Smooth muscle cell (in vitro differentiated cells): ENCODE measurements around the gene DCHS1. TPM values are rescaled to one million over a fixed set of nuclear protein-coding genes. Genes with fewer than 3 reads are reported as not detected.

Experiments
- DNase-seq: peaks from one replicate; lab custom pipeline; 2025; ENCODE audit not compliant: unreplicated experiment; lab: John Stamatoyannopoulos, UW
- H2AFZ ChIP-seq: fragments of 200-600 bp; sonication (generic); 2 replicates; pipeline ENCODE4 v1.6.0; 2016; ENCODE audit warnings: antibody characterized with exemption, low read depth, mild to moderate bottlenecking
- H3F3A ChIP-seq: fragments of 200-600 bp; sonication (generic); 2 replicates; pipeline ENCODE4 v1.6.0; 2017; ENCODE audit warnings: antibody characterized with exemption, low read depth
- H3K27ac ChIP-seq: fragments of 200-600 bp; sonication (generic); 2 replicates; pipeline ENCODE4 v1.5.1; 2016; ENCODE audit warnings: low read depth, mild to moderate bottlenecking
- H3K27me3 ChIP-seq: fragments of 200-600 bp; sonication (generic); 2 replicates; pipeline ENCODE4 v1.6.1; 2016; ENCODE audit warnings: low read depth, mild to moderate bottlenecking
- H3K36me3 ChIP-seq: fragments of 200-600 bp; sonication (generic); 2 replicates; pipeline ENCODE4 v1.5.1; 2016; ENCODE audit warnings: low read depth
- H3K4me1 ChIP-seq: fragments of 200-600 bp; sonication (generic); 2 replicates; pipeline ENCODE4 v1.5.1; 2016; ENCODE audit warnings: low read depth
- H3K4me2 ChIP-seq: fragments of 200-600 bp; sonication (generic); 2 replicates; pipeline ENCODE4 v1.6.0; 2016; ENCODE audit warnings: mild to moderate bottlenecking
- H3K4me3 ChIP-seq: fragments of 200-600 bp; sonication (generic); 2 replicates; pipeline ENCODE4 v1.5.1; 2016; ENCODE audit warnings: mild to moderate bottlenecking
- H3K79me2 ChIP-seq: fragments of 200-600 bp; sonication (generic); 2 replicates; pipeline ENCODE4 v1.6.0; 2016; ENCODE audit warnings: low read depth, mild to moderate bottlenecking
- H3K9ac ChIP-seq: fragments of 200-600 bp; sonication (generic); 2 replicates; pipeline ENCODE4 v1.6.0; 2016; ENCODE audit warnings: low read depth
- H3K9me3 ChIP-seq: fragments of 200-600 bp; sonication (generic); replicated peaks from 2 replicates; pipeline ENCODE4 v1.5.1; 2016; ENCODE audit warnings: low read depth
- H4K20me1 ChIP-seq: fragments of 200-600 bp; sonication (generic); 2 replicates; pipeline ENCODE4 v1.6.0; 2016; ENCODE audit warnings: low read depth
- WGBS: methylation state at CpG from one replicate; pipeline ENCODE4 v1.1.7; 2016; ENCODE audit warnings: low lambda C conversion rate; 5-methylcytosine and 5-hydroxymethylcytosine counted together
- polyA plus RNA-seq: library from polyadenylated mRNA; unstranded; fragments of >200 nt; fragmentation: Nextera tagmentation; extraction: Ambion mirVana; gene quantifications from 2 replicates; pipeline ENCODE4 v1.2.1, GENCODE V29; 2016
- total RNA-seq: library from RNA; depleted of rRNA; stranded (reverse); fragments of >200 nt; gene quantifications from 2 replicates; pipeline ENCODE4 v1.2.3, GENCODE V29; 2014
- TF ChIP-seq, protein P1 (sequence below): fragments of 200-600 bp; sonication (generic); IDR thresholded peaks from 2 replicates; pipeline ENCODE4 v1.5.1; 2017; ENCODE audit warnings: borderline replicate concordance, mild to moderate bottlenecking, antibody characterized with exemption; ENCODE audit not compliant: insufficient read depth, poor library complexity, severe bottlenecking

The DCHS1 gene
- total and polyA plus RNA-seq, 2 experiments from 2014 or later = 24.5 to 34.2 TPM

GRCh38 chr11:6596239-6596877, 59.3 kb downstream of the DCHS1 start:
- no peak for DNase-seq
- H3K9ac ChIP-seq = no peak overlapping the region
- peaks cover 6% of the 10 kb centered on the region for H4K20me1 ChIP-seq
- H3K27ac ChIP-seq = no peak overlapping the region
- peaks cover 23% of the 10 kb centered on the region for H3K79me2 ChIP-seq
- H3K9me3 ChIP-seq = no peaks in the 10 kb centered on the region
- no peak overlapping the region for H3K4me3 ChIP-seq
- no peak overlapping the region for H3K4me2 ChIP-seq
- H3K4me1 ChIP-seq = no peaks in the 10 kb centered on the region
- H3K36me3 ChIP-seq = peaks cover 5% of the 10 kb centered on the region
- no peaks in the 10 kb centered on the region for H3K27me3 ChIP-seq
- no peak overlapping the region for H2AFZ ChIP-seq
- WGBS = 84% methylated on average over 5 of the region's 5 CpGs
- H3F3A ChIP-seq = no peaks in the 10 kb centered on the region
- TF ChIP-seq, protein P1, sequence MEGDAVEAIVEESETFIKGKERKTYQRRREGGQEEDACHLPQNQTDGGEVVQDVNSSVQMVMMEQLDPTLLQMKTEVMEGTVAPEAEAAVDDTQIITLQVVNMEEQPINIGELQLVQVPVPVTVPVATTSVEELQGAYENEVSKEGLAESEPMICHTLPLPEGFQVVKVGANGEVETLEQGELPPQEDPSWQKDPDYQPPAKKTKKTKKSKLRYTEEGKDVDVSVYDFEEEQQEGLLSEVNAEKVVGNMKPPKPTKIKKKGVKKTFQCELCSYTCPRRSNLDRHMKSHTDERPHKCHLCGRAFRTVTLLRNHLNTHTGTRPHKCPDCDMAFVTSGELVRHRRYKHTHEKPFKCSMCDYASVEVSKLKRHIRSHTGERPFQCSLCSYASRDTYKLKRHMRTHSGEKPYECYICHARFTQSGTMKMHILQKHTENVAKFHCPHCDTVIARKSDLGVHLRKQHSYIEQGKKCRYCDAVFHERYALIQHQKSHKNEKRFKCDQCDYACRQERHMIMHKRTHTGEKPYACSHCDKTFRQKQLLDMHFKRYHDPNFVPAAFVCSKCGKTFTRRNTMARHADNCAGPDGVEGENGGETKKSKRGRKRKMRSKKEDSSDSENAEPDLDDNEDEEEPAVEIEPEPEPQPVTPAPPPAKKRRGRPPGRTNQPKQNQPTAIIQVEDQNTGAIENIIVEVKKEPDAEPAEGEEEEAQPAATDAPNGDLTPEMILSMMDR = no peak

DNA sequence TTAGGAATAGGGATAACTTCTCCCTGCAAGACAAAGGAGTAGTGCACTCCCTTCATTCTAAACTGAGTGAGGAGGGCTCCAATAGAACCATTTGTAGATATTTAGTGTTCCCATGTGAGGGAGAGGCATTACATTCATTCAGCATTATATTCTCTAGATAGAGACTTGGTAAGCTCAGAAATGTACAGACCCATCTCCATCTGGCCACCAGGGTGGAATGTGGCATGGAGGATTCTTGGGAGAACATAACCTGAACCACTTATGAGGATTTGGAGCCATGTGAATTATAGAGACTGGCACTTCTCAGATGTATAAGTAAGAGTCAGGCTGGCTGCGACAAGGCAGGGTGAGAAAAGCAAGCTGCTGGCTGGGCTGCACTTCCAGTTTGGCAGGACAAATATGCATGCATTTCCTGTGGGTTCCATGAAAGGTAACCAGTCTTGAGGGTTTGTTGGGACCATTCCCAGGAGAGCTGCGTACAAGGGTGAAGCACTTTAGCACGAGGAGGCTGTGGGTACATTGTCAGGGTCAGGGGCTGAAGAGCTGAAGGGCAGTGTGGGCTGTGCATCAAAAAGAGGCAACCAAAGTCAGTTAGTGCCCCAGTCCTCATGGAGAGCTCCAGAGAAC, 61.4 kb downstream of the DCHS1 start:
- H3K27ac ChIP-seq = no peak overlapping the region
- H2AFZ ChIP-seq = no peak overlapping the region
- no peaks in the 10 kb centered on the region for H3K9me3 ChIP-seq
- H3K9ac ChIP-seq = no peak overlapping the region
- no peaks in the 10 kb centered on the region for H3F3A ChIP-seq
- DNase-seq = no peak
- H3K4me3 ChIP-seq = no peak overlapping the region
- H3K27me3 ChIP-seq = no peaks in the 10 kb centered on the region
- H3K79me2 ChIP-seq = peaks cover 8% of the 10 kb centered on the region
- no peak overlapping the region for H3K4me2 ChIP-seq
- H3K36me3 ChIP-seq = peaks cover 1% of the 10 kb centered on the region
- 85% methylated on average over 3 of the region's 3 CpGs for WGBS
- TF ChIP-seq, protein P1 = no peak
- no peaks in the 10 kb centered on the region for H3K4me1 ChIP-seq
- H4K20me1 ChIP-seq = peaks cover 2% of the 10 kb centered on the region

- 100% methylated on average over 1 of the region's 1 CpG for WGBS
These were observed 67.6 kb downstream of the DCHS1 start for GRCh38 chr11:6588018-6588417.

More at GRCh38 chr11:6588018-6588417, 67.6 kb downstream of the DCHS1 start:
- DNase-seq = no peak
- Histone ChIP-seq H3K27ac (no peak overlapping the region), H3K9me3 (peaks cover 7% of the 10 kb centered on the region), H3K27me3 (no peaks in the 10 kb centered on the region), H3K4me3 (no peak overlapping the region), H3K4me1 (no peaks in the 10 kb centered on the region), H3K79me2 (no peaks in the 10 kb centered on the region), H3K4me2 (no peak overlapping the region), H2AFZ (no peak overlapping the region), H3K36me3 (peaks cover 9% of the 10 kb centered on the region), H4K20me1 (no peaks in the 10 kb centered on the region), H3F3A (no peaks in the 10 kb centered on the region), H3K9ac (no peak overlapping the region)
- TF ChIP-seq, protein P1 = no peak
